HG03354 (cell line): ENCODE data around the gene IGSF21.
"Not testable (repeated sequence)": the region's sequence is repeated elsewhere in the genome, so short reads cannot be mapped to it uniquely, and the experiment has no call there.

ENCODE experiments used
- ATAC-seq: cut with Tn5 transposase; IDR thresholded peaks from one replicate; pipeline ENCODE4 v1.9.1; 2021; ENCODE audit warnings: mild to moderate bottlenecking; ENCODE audit not compliant: unreplicated experiment, poor library complexity, severe bottlenecking

IGSF21 gene

GRCh38 chr1:18141661-18142060 is 34.1 kb downstream of the IGSF21 start:
- no peak for ATAC-seq

GRCh38 chr1:18142471-18142870 is 34.9 kb downstream of the IGSF21 start:
- ATAC-seq, result no peak

- ATAC-seq, result no peak
Observed at GRCh38 chr1:18142969-18143368, 35.4 kb downstream of the IGSF21 start.

- no peak for ATAC-seq
Observed at GRCh38 chr1:18144062-18144461, 36.5 kb downstream of the IGSF21 start.

- ATAC-seq, result no peak
Observed at GRCh38 chr1:18144916-18145647, 37.5 kb downstream of the IGSF21 start.

- ATAC-seq, result no peak
Observed at GRCh38 chr1:18145851-18146618, 38.4 kb downstream of the IGSF21 start.

- no peak for ATAC-seq
Observed at GRCh38 chr1:18146886-18147285, 39.3 kb downstream of the IGSF21 start.

GRCh38 chr1:18147672-18148071 is 40.1 kb downstream of the IGSF21 start:
- ATAC-seq, result no peak

- no peak for ATAC-seq
Observed at GRCh38 chr1:18148461-18148860, 40.9 kb downstream of the IGSF21 start.

- no peak for ATAC-seq
Observed at GRCh38 chr1:18149027-18149641, 41.5 kb downstream of the IGSF21 start.

- ATAC-seq, result no peak
Observed at GRCh38 chr1:18151436-18152122, 44.0 kb downstream of the IGSF21 start.

GRCh38 chr1:18154430-18155194 is 47.0 kb downstream of the IGSF21 start:
- no peak for ATAC-seq

GRCh38 chr1:18155881-18156385 is 48.3 kb downstream of the IGSF21 start:
- no peak for ATAC-seq

- ATAC-seq, result no peak
Observed at GRCh38 chr1:18157352-18157751, 49.8 kb downstream of the IGSF21 start.

GRCh38 chr1:18157968-18158367 is 50.4 kb downstream of the IGSF21 start:
- no peak for ATAC-seq

GRCh38 chr1:18158714-18159113 is 51.1 kb downstream of the IGSF21 start:
- ATAC-seq, result no peak

- no peak for ATAC-seq
Observed at GRCh38 chr1:18160290-18160942, 52.8 kb downstream of the IGSF21 start.

- no peak for ATAC-seq
Observed at GRCh38 chr1:18161690-18162089, 54.1 kb downstream of the IGSF21 start.

GRCh38 chr1:18165640-18166039 is 58.0 kb downstream of the IGSF21 start:
- not testable (repeated sequence) for ATAC-seq
